Fibroblast of villous mesenchyme (primary cell): ENCODE data around the gene EGFL8. TPM values are rescaled to one million over a fixed set of nuclear protein-coding genes. Genes with fewer than 3 reads are reported as not detected.

Source experiments
- DNase-seq: peaks from one replicate; pipeline ENCODE4 v3.0.0-alpha.2; 2010; ENCODE audit warnings: low read depth
- H3K4me3 ChIP-seq: 2 replicates; pipeline ENCODE4 v1.5.1; 2011; ENCODE audit warnings: low read depth, mild to moderate bottlenecking, low read length
- CTCF ChIP-seq: IDR thresholded peaks from 2 replicates; pipeline ENCODE4 v1.5.1; 2012; ENCODE audit warnings: low read depth, mild to moderate bottlenecking, low read length; ENCODE audit not compliant: insufficient read depth
- total RNA-seq: library from RNA; depleted of rRNA; stranded (reverse); fragments of >200 nt; gene quantifications from 2 replicates; pipeline ENCODE4 v1.2.3, GENCODE V29; 2012

Gene EGFL8
- total RNA-seq, 1 donor, result 2.6 TPM

GRCh38 chr6:32120573-32121059 lies 43.8 kb upstream of the EGFL8 start:
- no peak overlapping the region for H3K4me3 ChIP-seq
- no peak for DNase-seq
- no peak for TF ChIP-seq CTCF

GRCh38 chr6:32123681-32124080 lies 40.7 kb upstream of the EGFL8 start:
- no peak overlapping the region for H3K4me3 ChIP-seq
- no peak for TF ChIP-seq CTCF
- no peak for DNase-seq

GRCh38 chr6:32126880-32127279 lies 37.5 kb upstream of the EGFL8 start:
- no peak for TF ChIP-seq CTCF
- DNase-seq, result no peak
- H3K4me3 ChIP-seq, result peak overlapping the region; percentile 100

- peak overlapping the region; percentile 100 for H3K4me3 ChIP-seq
- no peak for DNase-seq
- no peak for TF ChIP-seq CTCF
Measured at GRCh38 chr6:32127409-32127716, 37.0 kb upstream of the EGFL8 start.

- peak; percentile 100 for DNase-seq
- no peak for TF ChIP-seq CTCF
- peak within 1 kb of the TSS; percentile 100 for H3K4me3 ChIP-seq
Measured at GRCh38 chr6:32127717-32128592, 36.4 kb upstream of the EGFL8 start, which contains the start of gene ATF6B. Gene ATF6B (minus strand): TSS chr6:32128246. CDS start chr6:32128207, 39 bp downstream.

- peak overlapping the region; percentile 84 for H3K4me3 ChIP-seq
- TF ChIP-seq CTCF, result no peak
- no peak for DNase-seq
Measured at GRCh38 chr6:32128751-32129296, 35.6 kb upstream of the EGFL8 start.
